Mesenchymal stem cell (in vitro differentiated cells and primary cell): ENCODE results near the gene SLC1A7.
A peak's percentile ranks its signal among the peaks of the same experiment; 100 is the strongest.

Experiments used
- DNase-seq: peaks from one replicate; pipeline ENCODE4 v3.0.0-alpha.2; 2013
- H2AFZ ChIP-seq: one replicate; pipeline ENCODE4 v1.6.1; 2013; ENCODE audit warnings: low read depth, mild to moderate bottlenecking, control low read depth, inconsistent platforms, low read length, moderate library complexity
- H2AK5ac ChIP-seq: 2 replicates; pipeline ENCODE4 v1.6.1; 2013; ENCODE audit warnings: low read length, moderate library complexity, mild to moderate bottlenecking, inconsistent platforms; ENCODE audit not compliant: severe bottlenecking
- H2BK120ac ChIP-seq: one replicate; pipeline ENCODE4 v1.6.1; 2013; ENCODE audit warnings: low read depth, mild to moderate bottlenecking, inconsistent platforms, low read length, moderate library complexity
- H2BK12ac ChIP-seq, 2 experiments: one replicate each; pipeline ENCODE4 v1.6.1; 2013; ENCODE audit warnings: inconsistent platforms in 2 of 2, low read length in 2 of 2, mild to moderate bottlenecking in 2 of 2, moderate library complexity in 2 of 2, control low read depth in 1 of 2
- H2BK15ac ChIP-seq: one replicate; pipeline ENCODE4 v1.6.1; 2013; ENCODE audit warnings: mild to moderate bottlenecking, low read depth, inconsistent platforms; ENCODE audit not compliant: poor library complexity, severe bottlenecking
- H2BK5ac ChIP-seq: 2 replicates; pipeline ENCODE4 v1.6.1; 2013; ENCODE audit warnings: low read depth, mild to moderate bottlenecking, low read length, control low read depth, inconsistent platforms; ENCODE audit not compliant: poor library complexity, severe bottlenecking
- H3K14ac ChIP-seq, 2 experiments: one replicate each; pipeline ENCODE4 v1.6.1; 2013; ENCODE audit warnings: inconsistent platforms in 2 of 2, low read length in 2 of 2, control low read depth in 1 of 2, mild to moderate bottlenecking in 1 of 2, moderate library complexity in 1 of 2
- H3K18ac ChIP-seq, 2 experiments: one replicate each; pipeline ENCODE4 v1.6.1; 2013; ENCODE audit warnings: inconsistent platforms in 2 of 2, low read length in 2 of 2, control low read depth in 1 of 2, low read depth in 1 of 2, mild to moderate bottlenecking in 1 of 2
- H3K23ac ChIP-seq, 2 experiments: one replicate each; pipeline ENCODE4 v1.6.1; 2013; ENCODE audit warnings: inconsistent platforms in 2 of 2, low read length in 2 of 2, mild to moderate bottlenecking in 2 of 2, moderate library complexity in 2 of 2, control low read depth in 1 of 2
- H3K27ac ChIP-seq: 2 replicates; pipeline ENCODE4 v1.5.1; 2013; ENCODE audit warnings: mild to moderate bottlenecking, moderate library complexity, low read length, control low read depth, inconsistent platforms; ENCODE audit not compliant: poor library complexity, severe bottlenecking
- H3K27me3 ChIP-seq, 2 experiments: 2 replicates each; pipeline versions ENCODE4 v1.6.1 to v1.7.0; 2013; ENCODE audit warnings: low read length in 2 of 2, mild to moderate bottlenecking in 2 of 2, moderate library complexity in 2 of 2, control low read depth in 1 of 2, inconsistent platforms in 1 of 2; ENCODE audit not compliant: control insufficient read depth in 1 of 2, insufficient read depth in 1 of 2
- H3K36me3 ChIP-seq, 2 experiments: 2 replicates each; pipeline versions ENCODE4 v1.6.1 to v1.7.0; 2013; ENCODE audit warnings: low read length in 2 of 2, control low read depth in 1 of 2, inconsistent platforms in 1 of 2, low read depth in 1 of 2, mild to moderate bottlenecking in 1 of 2; ENCODE audit not compliant: insufficient read depth in 2 of 2, control insufficient read depth in 1 of 2
- H3K4ac ChIP-seq, 2 experiments: one replicate each; pipeline ENCODE4 v1.6.1; 2013; ENCODE audit warnings: inconsistent platforms in 2 of 2, low read length in 2 of 2, mild to moderate bottlenecking in 2 of 2, moderate library complexity in 2 of 2, control low read depth in 1 of 2, low read depth in 1 of 2
- H3K4me1 ChIP-seq: 2 replicates; pipeline ENCODE4 v1.6.1; 2013; ENCODE audit warnings: low read depth, low read length, control low read depth; ENCODE audit not compliant: control insufficient read depth, insufficient read depth
- H3K4me2 ChIP-seq: 2 replicates; pipeline ENCODE4 v1.6.1; 2013; ENCODE audit warnings: low read length, mild to moderate bottlenecking, inconsistent platforms; ENCODE audit not compliant: poor library complexity, severe bottlenecking
- H3K4me3 ChIP-seq, 2 experiments: 2 replicates each; pipeline versions ENCODE4 v1.5.1 to v1.7.0; 2013; ENCODE audit warnings: low read length in 2 of 2, mild to moderate bottlenecking in 2 of 2, control low read depth in 1 of 2, low read depth in 1 of 2; ENCODE audit not compliant: insufficient read depth in 1 of 2
- H3K79me1 ChIP-seq: replicated peaks from 2 replicates; pipeline ENCODE4 v1.6.1; 2013; ENCODE audit warnings: mild to moderate bottlenecking, control low read depth, low read length, inconsistent platforms; ENCODE audit not compliant: poor library complexity, severe bottlenecking
- H3K9ac ChIP-seq: 2 replicates; pipeline ENCODE4 v1.7.0; 2013; ENCODE audit warnings: mild to moderate bottlenecking, low read length, moderate library complexity
- H3K9me3 ChIP-seq: 2 replicates; pipeline ENCODE4 v1.7.0; 2013; ENCODE audit warnings: mild to moderate bottlenecking, low read length; ENCODE audit not compliant: control insufficient read depth
- H4K8ac ChIP-seq: one replicate; pipeline ENCODE4 v1.6.1; 2013; ENCODE audit warnings: inconsistent platforms, mild to moderate bottlenecking, low read length, moderate library complexity
- H4K91ac ChIP-seq: one replicate; pipeline ENCODE4 v1.6.1; 2013; ENCODE audit warnings: mild to moderate bottlenecking, low read length, inconsistent platforms
- WGBS: methylation state at CpG from one replicate; pipeline ENCODE4 v1.1.7; 2013; ENCODE audit warnings: mixed read lengths; 5-methylcytosine and 5-hydroxymethylcytosine counted together

Gene SLC1A7

DNA sequence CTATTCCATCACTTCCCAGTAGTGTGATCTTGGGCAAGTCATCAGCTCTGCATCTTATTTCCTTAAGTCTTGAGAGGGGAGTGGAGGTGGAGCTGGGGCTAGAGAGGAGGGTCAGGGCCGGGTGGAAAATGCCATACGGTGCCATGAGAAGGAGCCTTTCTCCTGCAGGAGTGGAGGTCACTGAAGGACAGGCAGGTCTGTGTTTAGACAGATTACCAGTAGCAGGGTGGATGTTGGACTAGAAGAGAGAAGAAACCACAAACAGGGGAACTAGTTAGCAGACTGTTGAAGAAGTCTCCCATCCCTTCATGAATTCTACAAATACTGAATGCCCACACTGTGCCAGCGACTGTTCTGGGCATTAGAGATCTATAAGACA, 40.3 kb upstream of the SLC1A7 start:
- Histone ChIP-seq H3K18ac (peak overlapping the region; percentile 67 to 90), H3K4ac (peak overlapping the region; percentile 54 to 92), H3K9me3 (no peaks in the 10 kb centered on the region), H2AK5ac (no peak overlapping the region), H3K4me2 (no peak overlapping the region), H3K9ac (peak overlapping the region; percentile 64), H2BK12ac (peak overlapping the region; percentile 4 to 87), H2BK15ac (no peak overlapping the region), H4K8ac (peak overlapping the region; percentile 69), H3K14ac (peak overlapping the region in 1 of 2 experiments; percentile 35), H3K4me1 (no peaks in the 10 kb centered on the region), H3K79me1 (no peaks in the 10 kb centered on the region), H3K27me3 (no peaks in the 10 kb centered on the region), H3K27ac (no peak overlapping the region), H2BK120ac (peak overlapping the region; percentile 71), H3K4me3 (peak overlapping the region in 1 of 2 experiments; percentile 7), H3K36me3 (no peaks in the 10 kb centered on the region), H3K23ac (no peak overlapping the region), H4K91ac (peak overlapping the region; percentile 22), H2BK5ac (no peak overlapping the region), H2AFZ (no peak overlapping the region)
- WGBS, result 83% methylated on average over 2 of the region's 3 CpGs
- no peak for DNase-seq

GRCh38 chr1:53182111-53182593, 39.7 kb upstream of the SLC1A7 start:
- no peaks in the 10 kb centered on the region for H3K36me3 ChIP-seq
- no peak overlapping the region for H2BK5ac ChIP-seq
- no peaks in the 10 kb centered on the region for H3K79me1 ChIP-seq
- H2BK120ac ChIP-seq, result no peak overlapping the region
- peak overlapping the region; percentile 3 for H2AFZ ChIP-seq
- H3K9ac ChIP-seq, result peak overlapping the region; percentile 64
- no peak overlapping the region for H2BK15ac ChIP-seq
- no peak overlapping the region for H3K14ac ChIP-seq
- no peaks in the 10 kb centered on the region for H3K9me3 ChIP-seq
- H4K91ac ChIP-seq, result peak overlapping the region; percentile 22
- peak overlapping the region in 1 of 2 experiments; percentile 7 for H3K4me3 ChIP-seq
- H3K27me3 ChIP-seq, result no peaks in the 10 kb centered on the region
- no peak overlapping the region for H4K8ac ChIP-seq
- DNase-seq, result peak; percentile 67
- peak overlapping the region in 1 of 2 experiments; percentile 90 for H3K18ac ChIP-seq
- no peak overlapping the region for H3K23ac ChIP-seq
- no peak overlapping the region for H3K4me2 ChIP-seq
- H3K4me1 ChIP-seq, result no peaks in the 10 kb centered on the region
- 33% methylated on average over 16 of the region's 16 CpGs for WGBS
- no peak overlapping the region for H3K27ac ChIP-seq
- peak overlapping the region; percentile 4 to 87 for H2BK12ac ChIP-seq
- no peak overlapping the region for H2AK5ac ChIP-seq
- no peak overlapping the region for H3K4ac ChIP-seq

GRCh38 chr1:53180951-53181350, 38.5 kb upstream of the SLC1A7 start:
- H3K9ac ChIP-seq, result no peak overlapping the region
- 91% methylated on average over 3 of the region's 5 CpGs for WGBS
- H3K4me1 ChIP-seq, result no peaks in the 10 kb centered on the region
- H3K36me3 ChIP-seq, result no peaks in the 10 kb centered on the region
- no peak overlapping the region for H2AK5ac ChIP-seq
- H2BK5ac ChIP-seq, result no peak overlapping the region
- H3K4me2 ChIP-seq, result no peak overlapping the region
- H2BK15ac ChIP-seq, result no peak overlapping the region
- H3K4me3 ChIP-seq, result no peak overlapping the region
- peak overlapping the region; percentile 60 to 79 for H3K18ac ChIP-seq
- H2BK12ac ChIP-seq, result peak overlapping the region; percentile 73 to 81
- H3K4ac ChIP-seq, result peak overlapping the region; percentile 2 to 57
- no peak overlapping the region for H2BK120ac ChIP-seq
- peak overlapping the region in 1 of 2 experiments; percentile 5 for H3K14ac ChIP-seq
- no peak overlapping the region for H2AFZ ChIP-seq
- no peaks in the 10 kb centered on the region for H3K27me3 ChIP-seq
- no peak overlapping the region for H4K91ac ChIP-seq
- no peaks in the 10 kb centered on the region for H3K79me1 ChIP-seq
- no peak overlapping the region for H3K23ac ChIP-seq
- peak overlapping the region; percentile 10 for H4K8ac ChIP-seq
- no peak for DNase-seq
- no peaks in the 10 kb centered on the region for H3K9me3 ChIP-seq
- no peak overlapping the region for H3K27ac ChIP-seq

- Histone ChIP-seq H3K27me3 (no peaks in the 10 kb centered on the region), H3K9me3 (no peaks in the 10 kb centered on the region), H2AK5ac (no peak overlapping the region), H4K8ac (peak overlapping the region; percentile 85), H3K36me3 (no peaks in the 10 kb centered on the region), H3K4ac (peak overlapping the region; percentile 57 to 67), H3K9ac (no peak overlapping the region), H3K4me3 (no peak overlapping the region), H3K27ac (no peak overlapping the region), H2BK5ac (no peak overlapping the region), H2BK12ac (peak overlapping the region; percentile 81 to 85), H3K18ac (peak overlapping the region; percentile 61 to 91), H2BK15ac (peak overlapping the region; percentile 44), H3K14ac (no peak overlapping the region), H3K79me1 (no peaks in the 10 kb centered on the region), H2BK120ac (peak overlapping the region; percentile 54), H3K4me1 (no peaks in the 10 kb centered on the region), H2AFZ (peak overlapping the region; percentile 30), H4K91ac (peak overlapping the region; percentile 78), H3K4me2 (no peak overlapping the region), H3K23ac (no peak overlapping the region)
- WGBS, result 67% methylated on average over 2 of the region's 2 CpGs
- peak; percentile 75 for DNase-seq
These were observed 37.8 kb upstream of the SLC1A7 start for GRCh38 chr1:53180226-53180625.
